ENCODE measurements around the gene DPP6.

- TF ChIP-seq EP300 (IDR thresholded peaks at IDR 0.05) (no peak), CTCF (IDR thresholded peaks at IDR 0.05) (no peak), POLR2A (IDR thresholded peaks at IDR 0.05) (no peak)
Observed at GRCh38 chr7:154591544-154591943, 539.3 kb downstream of the DPP6 start.

All from ovary (tissue), 3 donors.